Fibroblast of peridontal ligament (primary cell): ENCODE measurements around the gene FUBP3.
A peak's percentile ranks its signal among the peaks of the same experiment; 100 is the strongest.

Experiments used
- DNase-seq: peaks from one replicate; pipeline ENCODE4 v3.0.0-alpha.2; 2010; ENCODE audit errors: extremely low read depth

FUBP3 gene

DNA sequence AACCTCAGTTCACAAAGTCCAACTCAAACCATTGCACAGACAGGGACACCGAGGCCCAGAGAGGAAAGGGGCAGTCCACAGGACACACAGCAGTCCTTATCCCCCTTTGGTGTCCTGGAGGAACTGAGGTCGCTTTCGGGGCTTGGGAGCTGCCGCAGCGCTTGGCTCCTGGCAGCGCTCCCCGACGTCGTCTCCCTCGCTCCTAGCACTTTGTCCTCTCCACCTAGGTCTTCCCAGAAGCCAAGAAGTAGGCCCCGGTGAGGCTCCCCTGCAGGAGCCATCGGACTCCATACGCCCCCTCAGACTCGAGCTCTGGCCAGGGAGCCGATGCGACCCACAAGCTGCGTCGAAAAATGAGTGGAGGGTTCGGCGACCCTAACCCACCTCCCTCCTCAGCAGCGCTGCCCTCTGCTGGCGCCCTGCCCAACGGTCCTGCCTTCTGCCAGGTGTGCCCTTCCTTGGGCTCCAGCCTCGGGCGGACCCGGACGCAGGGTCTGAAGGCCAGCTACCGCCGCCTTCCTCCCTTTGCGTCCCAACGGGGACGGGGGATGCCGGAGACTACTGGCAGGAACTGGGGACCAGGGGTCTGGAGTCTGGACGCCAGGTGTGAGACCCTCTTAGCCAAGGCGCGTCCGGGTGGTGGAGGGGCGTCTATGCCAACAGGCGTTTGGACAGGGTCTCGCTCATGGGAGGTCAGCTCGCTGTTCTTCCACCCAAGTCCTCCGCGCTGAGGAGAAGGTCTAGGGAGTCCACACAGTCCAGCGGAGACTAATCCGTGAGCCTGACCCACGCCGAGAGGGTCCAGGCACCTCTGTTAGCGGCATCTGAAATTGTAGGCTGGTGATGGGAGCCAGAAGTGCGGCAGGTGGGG, 83.0 kb downstream of the FUBP3 start:
- no peak for DNase-seq

DNA sequence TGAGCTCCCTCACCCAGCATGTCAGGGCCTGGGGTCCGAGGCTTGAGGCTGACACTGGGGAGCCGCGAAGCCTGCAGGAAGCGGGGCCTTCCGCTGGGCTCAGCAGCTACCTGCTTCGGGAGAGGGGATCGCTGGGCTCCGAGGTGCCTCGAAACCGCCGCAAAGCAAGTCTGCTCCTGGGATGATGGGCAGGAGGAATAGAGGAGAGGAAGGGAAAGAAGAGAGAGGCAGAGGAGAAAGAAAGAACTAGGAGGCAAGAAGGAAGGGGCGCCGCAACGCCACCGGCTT, 83.5 kb downstream of the FUBP3 start:
- DNase-seq, result no peak

GRCh38 chr9:130663258-130663976, 84.0 kb downstream of the FUBP3 start:
- no peak for DNase-seq

- no peak for DNase-seq
Measured at GRCh38 chr9:130663977-130664250, 84.5 kb downstream of the FUBP3 start.

DNA sequence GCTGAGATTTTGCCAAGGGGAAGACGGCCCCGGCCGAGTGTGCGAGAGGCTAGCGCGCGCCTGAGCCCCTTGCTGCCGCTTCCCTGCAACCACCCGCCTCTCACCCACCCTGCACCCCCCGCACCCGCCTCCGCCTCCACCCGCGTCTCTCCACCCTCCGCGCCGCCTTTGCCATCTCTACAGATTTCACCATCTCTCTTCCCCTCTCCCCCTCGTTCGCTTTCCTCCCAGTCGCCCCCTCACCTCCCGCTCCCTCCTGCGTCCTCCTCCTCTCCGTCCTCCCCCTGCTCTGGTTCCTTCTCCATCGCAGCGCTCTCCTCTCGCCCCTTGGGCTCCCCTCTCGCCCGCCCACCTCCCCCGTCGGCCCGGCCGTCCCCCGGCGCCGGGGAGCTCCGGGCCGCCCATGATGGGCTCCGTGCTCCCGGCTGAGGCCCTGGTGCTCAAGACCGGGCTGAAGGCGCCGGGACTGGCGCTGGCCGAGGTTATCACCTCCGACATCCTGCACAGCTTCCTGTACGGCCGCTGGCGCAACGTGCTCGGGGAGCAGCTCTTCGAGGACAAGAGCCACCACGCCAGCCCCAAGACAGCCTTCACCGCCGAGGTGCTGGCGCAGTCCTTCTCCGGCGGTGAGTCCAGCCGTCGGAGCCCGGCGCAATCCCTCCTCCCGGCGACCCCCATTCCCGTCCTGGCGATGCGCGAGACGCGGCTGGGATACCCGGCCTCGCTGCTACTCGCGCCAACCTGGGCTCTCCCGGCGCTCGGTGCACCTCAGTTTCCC, 85.1 kb downstream of the FUBP3 start, which contains the start of gene PRDM12:
Gene PRDM12 (plus strand): TSS at position 344 of the 778 bp plus-strand sequence. CDS start 60 bp downstream, at position 404.
- DNase-seq, result no peak

- DNase-seq, result no peak
Measured at GRCh38 chr9:130665029-130665430, 85.7 kb downstream of the FUBP3 start.

DNA sequence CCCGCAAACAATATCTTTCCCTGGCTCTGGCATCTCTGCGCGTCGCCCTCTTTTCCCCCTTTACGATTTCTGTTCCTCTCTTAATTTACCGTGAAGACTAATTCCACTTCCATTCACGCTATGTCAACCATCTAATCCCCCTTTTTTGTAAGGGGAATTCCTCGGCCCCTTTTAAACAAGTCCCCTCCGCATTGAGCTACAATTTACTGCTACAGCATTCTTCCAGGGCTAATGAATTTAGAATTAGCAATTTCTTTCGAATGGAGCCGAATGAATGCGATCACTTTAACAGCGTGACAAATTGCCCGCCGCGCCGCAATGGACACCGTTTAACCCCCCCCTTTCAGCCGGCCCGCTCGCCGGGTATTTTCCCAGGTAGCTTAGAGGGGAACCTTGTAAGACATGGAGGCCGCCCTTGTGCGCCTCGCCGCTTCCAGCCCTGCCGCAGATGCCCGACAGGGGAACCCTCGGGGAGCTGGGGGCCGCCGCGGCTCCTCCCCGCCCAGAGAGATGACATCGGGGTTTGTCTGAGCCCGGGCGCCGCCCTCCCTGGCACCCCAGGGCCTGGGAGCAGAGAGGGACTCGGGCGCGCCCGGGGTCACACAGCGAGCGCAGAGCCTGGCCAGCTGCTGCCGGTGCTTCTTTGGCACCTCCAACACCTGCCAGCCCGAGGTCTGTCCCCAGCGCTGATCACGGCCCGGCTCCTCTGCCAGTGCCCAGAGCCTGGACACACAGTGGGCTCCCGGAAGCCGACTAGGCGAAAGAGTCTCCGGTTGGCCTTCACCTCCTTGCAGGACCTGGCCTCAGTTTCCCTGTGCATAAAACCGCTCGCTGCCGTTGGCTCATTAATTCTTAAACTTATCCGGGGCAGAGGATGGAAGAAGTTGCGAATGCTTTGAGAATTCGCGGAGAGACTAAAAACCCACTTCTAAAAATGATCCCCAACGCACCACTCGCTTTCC, 86.3 kb downstream of the FUBP3 start:
- DNase-seq, result peak; percentile 2

- DNase-seq, result no peak
Measured at GRCh38 chr9:130666393-130667119, 87.2 kb downstream of the FUBP3 start.

GRCh38 chr9:130667120-130667435, 87.7 kb downstream of the FUBP3 start:
- DNase-seq, result no peak

DNA sequence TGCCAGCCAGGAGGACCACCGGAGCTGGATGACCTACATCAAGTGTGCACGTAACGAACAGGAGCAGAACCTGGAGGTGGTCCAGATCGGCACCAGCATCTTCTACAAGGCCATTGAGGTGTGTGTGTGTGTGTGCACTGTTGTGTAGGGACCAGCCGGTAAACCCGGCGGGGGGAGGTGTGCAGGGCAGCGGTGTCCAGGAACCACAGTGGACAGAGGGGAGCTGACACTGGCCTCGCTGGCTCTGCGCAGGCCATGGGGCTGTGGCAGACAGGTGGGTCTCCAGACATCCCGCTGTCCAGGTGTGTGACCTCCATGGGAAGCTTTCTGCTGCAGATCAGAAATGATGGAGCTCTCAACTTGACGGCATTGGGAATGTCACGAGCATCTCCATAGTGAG, 88.8 kb downstream of the FUBP3 start:
- DNase-seq, result no peak

GRCh38 chr9:130668659-130669058, 89.3 kb downstream of the FUBP3 start:
- no peak for DNase-seq

DNA sequence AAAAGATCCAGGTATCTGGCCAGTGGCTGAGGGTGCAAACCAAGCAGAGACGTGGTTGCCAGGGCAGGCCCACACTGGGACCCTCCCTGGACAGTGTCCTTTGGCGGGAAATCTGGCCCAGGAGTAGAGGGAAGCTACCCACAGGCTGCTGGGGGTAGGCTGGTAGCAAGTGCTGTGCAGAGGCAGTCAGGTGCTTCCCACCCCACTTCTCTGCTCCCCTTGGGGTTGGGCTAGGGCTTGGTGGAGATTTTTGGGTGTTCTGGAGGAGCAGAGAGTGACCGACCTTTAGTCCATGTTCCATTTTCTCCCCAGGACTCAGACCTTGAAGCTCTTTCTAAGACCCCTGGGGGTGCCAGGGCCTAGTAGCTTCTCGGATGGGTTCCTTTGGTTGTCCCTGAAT, 90.6 kb downstream of the FUBP3 start:
- no peak for DNase-seq

DNA sequence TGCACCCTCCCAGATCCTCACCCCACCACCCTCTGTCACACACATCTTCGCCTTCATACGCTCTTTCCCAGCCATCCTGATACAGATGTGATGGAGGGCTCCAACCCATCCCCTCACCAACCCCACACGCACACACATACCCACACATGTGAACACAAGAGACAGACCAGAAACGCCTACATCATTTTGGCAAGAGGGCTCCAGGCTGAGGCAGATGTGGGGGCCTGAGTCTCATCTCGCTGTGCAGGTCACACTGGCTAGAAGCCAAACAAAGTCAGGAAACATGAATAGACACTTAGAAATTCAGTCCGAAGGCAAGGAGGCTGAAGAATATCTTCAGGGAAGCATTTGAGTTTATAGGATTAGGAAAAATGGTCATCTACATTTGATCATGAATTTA, 91.3 kb downstream of the FUBP3 start:
- no peak for DNase-seq

GRCh38 chr9:130672466-130672865, 93.1 kb downstream of the FUBP3 start:
- DNase-seq, result no peak

GRCh38 chr9:130672933-130673615, 93.7 kb downstream of the FUBP3 start:
- DNase-seq, result peak; percentile 7

DNA sequence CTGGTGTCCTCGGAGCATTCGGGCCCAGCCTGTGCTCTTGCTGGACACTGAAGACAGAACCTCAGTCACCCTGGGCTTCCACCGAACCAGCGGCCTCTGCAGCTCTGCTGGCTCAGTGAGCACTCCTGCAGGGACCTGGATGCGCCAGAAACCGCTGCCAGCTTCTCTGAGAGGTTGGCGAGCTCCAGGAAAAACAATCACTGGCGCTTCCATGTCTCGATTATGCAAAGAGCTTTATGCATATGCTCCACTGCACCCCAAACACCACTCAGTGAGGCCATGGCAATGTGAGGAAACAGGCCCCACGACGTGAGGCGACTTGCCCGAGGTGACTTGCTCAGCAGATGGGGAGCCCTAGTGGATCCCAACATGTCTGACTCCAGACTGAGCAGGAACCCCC, 96.0 kb downstream of the FUBP3 start:
- no peak for DNase-seq

GRCh38 chr9:130677252-130677651, 97.9 kb downstream of the FUBP3 start:
- no peak for DNase-seq

- peak; percentile 65 for DNase-seq
Measured at GRCh38 chr9:130680836-130681768, 101.7 kb downstream of the FUBP3 start.

GRCh38 chr9:130681769-130682420, 102.5 kb downstream of the FUBP3 start:
- no peak for DNase-seq
